ENCODE results near the gene PSG1.
"Not testable (repeated sequence)": the region's sequence is repeated elsewhere in the genome, so short reads cannot be mapped to it uniquely, and the experiment has no call there.

PSG1 gene

GRCh38 chr19:42880621-42881020 is 1.1 kb upstream of the PSG1 start:
- not testable (repeated sequence) for DNase-seq

- not testable (repeated sequence) for DNase-seq
Observed at GRCh38 chr19:42876596-42876995, 2.9 kb downstream of the PSG1 start.

GRCh38 chr19:42875881-42876280 is 3.6 kb downstream of the PSG1 start:
- not testable (repeated sequence) for DNase-seq

GRCh38 chr19:42874901-42875813 is 4.4 kb downstream of the PSG1 start:
- DNase-seq, result not testable (repeated sequence)

- DNase-seq, result not testable (repeated sequence)
Observed at GRCh38 chr19:42874136-42874535, 5.4 kb downstream of the PSG1 start.

GRCh38 chr19:42872608-42873007 is 6.9 kb downstream of the PSG1 start:
- no peak for DNase-seq

- DNase-seq, result no peak
Observed at GRCh38 chr19:42857544-42857867, 22.0 kb downstream of the PSG1 start.

GRCh38 chr19:42856866-42857543 is 22.5 kb downstream of the PSG1 start:
- peak; percentile 1 for DNase-seq

GRCh38 chr19:42854745-42855144 is 24.8 kb downstream of the PSG1 start:
- not testable (repeated sequence) for DNase-seq

GRCh38 chr19:42853231-42853630 is 26.3 kb downstream of the PSG1 start:
- not testable (repeated sequence) for DNase-seq

GRCh38 chr19:42852821-42853220 is 26.7 kb downstream of the PSG1 start:
- DNase-seq, result not testable (repeated sequence)

GRCh38 chr19:42851718-42852280 is 27.7 kb downstream of the PSG1 start:
- DNase-seq, result not testable (repeated sequence)

- no peak for DNase-seq
Observed at GRCh38 chr19:42850981-42851717, 28.4 kb downstream of the PSG1 start.

GRCh38 chr19:42846597-42846996 is 32.9 kb downstream of the PSG1 start:
- DNase-seq, result no peak

- DNase-seq, result not testable (repeated sequence)
Observed at GRCh38 chr19:42843631-42844030, 35.9 kb downstream of the PSG1 start.

- DNase-seq, result not testable (repeated sequence)
Observed at GRCh38 chr19:42832746-42833442, 46.6 kb downstream of the PSG1 start.

- DNase-seq, result not testable (repeated sequence)
Observed at GRCh38 chr19:42832023-42832680, 47.4 kb downstream of the PSG1 start.

GRCh38 chr19:42831221-42832019 is 48.1 kb downstream of the PSG1 start:
- DNase-seq, result no peak

- not testable (repeated sequence) for DNase-seq
Observed at GRCh38 chr19:42821306-42821977, 58.1 kb downstream of the PSG1 start.

GRCh38 chr19:42819960-42820650 is 59.4 kb downstream of the PSG1 start:
- not testable (repeated sequence) for DNase-seq
